ENCODE measurements around the gene ATAD2B.

ATAD2B gene

GRCh38 chr2:23838581-23838980 lies 88.3 kb downstream of the ATAD2B start:
- DNase-seq (ENCODE audit: low read depth in 2 of 3, low spot score in 2 of 3) = no peak

- no peak for DNase-seq (ENCODE audit: low read depth in 2 of 3, low spot score in 2 of 3)
These were observed 89.1 kb downstream of the ATAD2B start for GRCh38 chr2:23837871-23838270.

GRCh38 chr2:23836971-23837565 lies 89.9 kb downstream of the ATAD2B start:
- DNase-seq (ENCODE audit: low read depth in 2 of 3, low spot score in 2 of 3) = no peak

- DNase-seq (ENCODE audit: low read depth in 2 of 3, low spot score in 2 of 3) = no peak
These were observed 90.4 kb downstream of the ATAD2B start for GRCh38 chr2:23836505-23836904.

- DNase-seq (ENCODE audit: low read depth in 2 of 3, low spot score in 2 of 3) = no peak
These were observed 90.9 kb downstream of the ATAD2B start for GRCh38 chr2:23835988-23836387.

GRCh38 chr2:23835423-23835822 lies 91.5 kb downstream of the ATAD2B start:
- no peak for DNase-seq (ENCODE audit: low read depth in 2 of 3, low spot score in 2 of 3)

- DNase-seq (ENCODE audit: low read depth in 2 of 3, low spot score in 2 of 3) = no peak
These were observed 97.9 kb downstream of the ATAD2B start for GRCh38 chr2:23828986-23829385.

- DNase-seq (ENCODE audit: low read depth in 2 of 3, low spot score in 2 of 3) = no peak
These were observed 98.5 kb downstream of the ATAD2B start for GRCh38 chr2:23828256-23828980.

- no peak for DNase-seq (ENCODE audit: low read depth in 2 of 3, low spot score in 2 of 3)
These were observed 99.6 kb downstream of the ATAD2B start for GRCh38 chr2:23827287-23827686.

GRCh38 chr2:23826771-23827170 lies 100.2 kb downstream of the ATAD2B start:
- no peak for DNase-seq (ENCODE audit: low read depth in 2 of 3, low spot score in 2 of 3)

GRCh38 chr2:23826040-23826439 lies 100.9 kb downstream of the ATAD2B start:
- no peak for DNase-seq (ENCODE audit: low read depth in 2 of 3, low spot score in 2 of 3)

GRCh38 chr2:23824777-23825212 lies 102.1 kb downstream of the ATAD2B start:
- no peak for DNase-seq (ENCODE audit: low read depth in 2 of 3, low spot score in 2 of 3)

GRCh38 chr2:23823863-23824262 lies 103.1 kb downstream of the ATAD2B start:
- no peak for DNase-seq (ENCODE audit: low read depth in 2 of 3, low spot score in 2 of 3)

- DNase-seq (ENCODE audit: low read depth in 2 of 3, low spot score in 2 of 3) = no peak
These were observed 112.0 kb downstream of the ATAD2B start for GRCh38 chr2:23814963-23815362.

GRCh38 chr2:23813438-23813837 lies 113.5 kb downstream of the ATAD2B start:
- DNase-seq (ENCODE audit: low read depth in 2 of 3, low spot score in 2 of 3) = no peak

- no peak for DNase-seq (ENCODE audit: low read depth in 2 of 3, low spot score in 2 of 3)
These were observed 117.8 kb downstream of the ATAD2B start for GRCh38 chr2:23809150-23809549.

GRCh38 chr2:23806665-23807249 lies 120.2 kb downstream of the ATAD2B start:
- no peak for DNase-seq (ENCODE audit: low read depth in 2 of 3, low spot score in 2 of 3)

GRCh38 chr2:23806201-23806600 lies 120.7 kb downstream of the ATAD2B start:
- no peak for DNase-seq (ENCODE audit: low read depth in 2 of 3, low spot score in 2 of 3)

GRCh38 chr2:23803965-23804542 lies 122.9 kb downstream of the ATAD2B start:
- DNase-seq (ENCODE audit: low read depth in 2 of 3, low spot score in 2 of 3) = no peak

- no peak for DNase-seq (ENCODE audit: low read depth in 2 of 3, low spot score in 2 of 3)
These were observed 123.5 kb downstream of the ATAD2B start for GRCh38 chr2:23803264-23803964.

- DNase-seq (ENCODE audit: low read depth in 2 of 3, low spot score in 2 of 3) = no peak
These were observed 125.5 kb downstream of the ATAD2B start for GRCh38 chr2:23801396-23801795.

- no peak for DNase-seq (ENCODE audit: low read depth in 2 of 3, low spot score in 2 of 3)
These were observed 132.7 kb downstream of the ATAD2B start for GRCh38 chr2:23794234-23794633.
